Measurements from ENCODE around the gene ZNF835. TPM values are rescaled to one million over a fixed set of nuclear protein-coding genes. Genes with fewer than 3 reads are reported as not detected.

The ZNF835 gene
- total and polyA plus RNA-seq, 10 of the 15 experiments (the other 5 are each of a cell fraction or from before 2014, with no cell fraction given) = not detected

GRCh38 chr19:56670961-56671612, 470 bp downstream of the ZNF835 start:
- ChIA-PET POLR2A (no interaction called here), CTCF (no interaction called here), SMC1A (ENCODE audit: uncharacterized antibody, unreplicated experiment) (no interaction called here), RAD21 (ENCODE audit: unreplicated experiment) (no interaction called here)
- in situ Hi-C loops (cut with MboI) (no loop called here), intact Hi-C loops (cut with micrococcal nuclease; ENCODE audit: unreplicated experiment) (no loop called here)
- BruUV-seq (replicated peaks) = no TSS peak
- H3K4me1 ChIP-seq (ENCODE audit: control insufficient read depth, insufficient read depth, low read length) = no peaks in the 10 kb centered on the region
- no peaks in the 10 kb centered on the region for H4K20me1 ChIP-seq (ENCODE audit: control insufficient read depth, insufficient read depth)
- FAIRE-seq (no peak), ATAC-seq (no peak), DNase-seq (ENCODE audit: low read depth, low spot score) (no peak)
- no peaks in the 10 kb centered on the region for H3K36me3 ChIP-seq (ENCODE audit: control insufficient read depth in 2 of 2, insufficient read depth in 2 of 2, low read length in 1 of 2)
- H3K79me2 ChIP-seq (ENCODE audit: control insufficient read depth, insufficient read depth, low read length) = no peaks in the 10 kb centered on the region
- no peaks in the 10 kb centered on the region for H3K27me3 ChIP-seq (replicated peaks in 1 of 2; ENCODE audit: control insufficient read depth in 2 of 2, insufficient read depth in 2 of 2, low read length in 1 of 2)
- peaks cover 4% of the 10 kb centered on the region; the same call in 1 of the 3 replicates for H3K9me3 ChIP-seq (replicated peaks; ENCODE audit: control insufficient read depth, insufficient read depth, low read length)
- no peak overlapping the region for H3K4me2 ChIP-seq (ENCODE audit: control insufficient read depth, insufficient read depth)
- TF ChIP-seq USF2 (IDR thresholded peaks at IDR 0.05; ENCODE audit: borderline replicate concordance, low read depth, low read length) (no peak), MEF2B (IDR thresholded peaks at IDR 0.05; ENCODE audit: partially characterized antibody, poor library complexity, severe bottlenecking) (no peak), YBX1 (IDR thresholded peaks at IDR 0.05) (no peak), ASH2L (IDR thresholded peaks at IDR 0.05; ENCODE audit: borderline replicate concordance, low read depth) (no peak), E4F1 (IDR thresholded peaks at IDR 0.05; ENCODE audit: borderline replicate concordance, partially characterized antibody) (no peak), SRF (IDR thresholded peaks at IDR 0.05; ENCODE audit: low read depth in 2 of 2, low read length in 2 of 2) (no peak), SMC3 (IDR thresholded peaks at IDR 0.05; ENCODE audit: borderline replicate concordance, low read length) (no peak)
- WGBS (ENCODE audit: insufficient coverage, insufficient replicate concordance, low lambda C conversion rate, missing lambda C conversion rate) = 65% methylated on average over 35 of the region's 35 CpGs
- H3K9ac ChIP-seq (ENCODE audit: control insufficient read depth, insufficient read depth, low read length) = no peak overlapping the region
- H3K27ac ChIP-seq (ENCODE audit: control insufficient read depth, insufficient read depth) = no peak overlapping the region
- no peak overlapping the region for H2AFZ ChIP-seq (ENCODE audit: control insufficient read depth, low read depth, low read length)
- H3K4me3 ChIP-seq = no peak overlapping the region

All from GM12878 (cell line).